K562 (cell line): ENCODE results near the gene ADPRHL1. TPM values are rescaled to one million over a fixed set of nuclear protein-coding genes. Genes with fewer than 3 reads are reported as not detected.

ENCODE experiments used
- ATAC-seq: fragments of 200-7000 bp; cut with Tn5 transposase; 3 replicates; pipeline ENCODE4 v1.9.1; 2020; ENCODE audit warnings: moderate library complexity
- BruUV-seq: library from RNA; stranded (reverse); fragments of 400-500 nt; replicated peaks from 2 replicates; lab custom pipeline; 2021; lab: Mats Ljungman, UMichigan
- CTCF ChIA-PET: fragments of 300-600 bp; formaldehyde crosslinking; extraction: SDS; loops from one replicate; lab custom pipeline; 2021; ENCODE audit warnings: low intra/inter-chr PET ratio; lab: Yijun Ruan, JAX
- POLR2A ChIA-PET: fragments of 300-600, 350-650 bp; sonication (Branson Sonifier 250); formaldehyde crosslinking; extraction: SDS; loops from one replicate; lab custom pipeline; 2021; ENCODE audit warnings: antibody characterized with exemption, inconsistent platforms; lab: Yijun Ruan, JAX
- DNase-seq, 4 experiments: peaks; one replicate each; pipeline versions ENCODE4 v3.0.0 to v3.0.0-alpha.2; 2011 to 2018; ENCODE audit warnings: low spot score in 3 of 4, mixed read lengths in 3 of 4; ENCODE audit errors: extremely low read depth in 1 of 4
- FAIRE-seq: peaks from 2 replicates; lab custom pipeline; 2011; peaks lifted over from hg19 to GRCh38; lab: Jason Lieb, UNC
- H2AFZ ChIP-seq: 2 replicates; pipeline ENCODE4 v1.6.0; 2011; ENCODE audit warnings: low read depth, low read length, control low read depth, inconsistent platforms
- H3K27ac ChIP-seq: fragments of 200-600 bp; 3 replicates; pipeline ENCODE4 v1.8.0; 2011; ENCODE audit warnings: low read depth, mild to moderate bottlenecking, control low read depth, inconsistent platforms, low read length, moderate library complexity, mixed read lengths; ENCODE audit errors: extremely low read depth
- H3K27me3 ChIP-seq, 2 experiments: fragments of 300-600 bp in 1 of 2; 2 replicates in 1 of 2; 3 replicates in 1 of 2; pipeline versions ENCODE4 v1.6.0 to v1.8.0; 2011; ENCODE audit warnings: inconsistent platforms in 2 of 2, low read length in 2 of 2, mild to moderate bottlenecking in 1 of 2, mixed read lengths in 1 of 2, moderate library complexity in 1 of 2; ENCODE audit not compliant: control insufficient read depth in 2 of 2, insufficient read depth in 2 of 2
- H3K36me3 ChIP-seq: fragments of 300-600 bp; 3 replicates; pipeline ENCODE4 v1.8.0; 2011; ENCODE audit warnings: mild to moderate bottlenecking, low read length, inconsistent platforms; ENCODE audit not compliant: control insufficient read depth, insufficient read depth
- H3K4me1 ChIP-seq, 2 experiments: fragments of 200-600 bp in 1 of 2; replicated peaks in 1 of 2; 2 replicates in 1 of 2; 3 replicates in 1 of 2; pipeline versions ENCODE4 v1.5.1 to v1.8.0; 2011; ENCODE audit warnings: inconsistent platforms in 2 of 2, low read length in 2 of 2, mild to moderate bottlenecking in 1 of 2, mixed read lengths in 1 of 2, moderate library complexity in 1 of 2; ENCODE audit not compliant: control insufficient read depth in 2 of 2, insufficient read depth in 2 of 2
- H3K4me2 ChIP-seq: 2 replicates; pipeline ENCODE4 v1.6.1; 2011; ENCODE audit warnings: low read length, control low read depth, inconsistent platforms, mixed read lengths; ENCODE audit not compliant: insufficient read depth
- H3K4me3 ChIP-seq: fragments of 200-600 bp; sonication (generic), shearing (Covaris generic); 2 replicates; pipeline ENCODE4 v1.5.1; 2016; ENCODE audit warnings: control low read depth, inconsistent platforms
- H3K79me2 ChIP-seq: fragments of 200-600 bp; 3 replicates; pipeline ENCODE4 v1.8.0; 2011; ENCODE audit warnings: low read length, inconsistent platforms; ENCODE audit not compliant: control insufficient read depth, insufficient read depth
- H3K9ac ChIP-seq, 2 experiments: 2 replicates each; pipeline versions ENCODE4 v1.6.0 to v1.6.1; 2011; ENCODE audit warnings: low read depth in 2 of 2, low read length in 2 of 2, control low read depth in 1 of 2, inconsistent platforms in 1 of 2, mild to moderate bottlenecking in 1 of 2, mixed read lengths in 1 of 2; ENCODE audit not compliant: insufficient read depth in 1 of 2
- H3K9me1 ChIP-seq: one replicate; pipeline ENCODE4 v1.6.0; 2011; ENCODE audit warnings: inconsistent platforms, mild to moderate bottlenecking, low read length, moderate library complexity; ENCODE audit not compliant: control insufficient read depth, insufficient read depth
- H3K9me3 ChIP-seq: replicated peaks from 2 replicates; pipeline ENCODE4 v1.5.1; 2011; ENCODE audit warnings: low read depth, low read length, inconsistent platforms; ENCODE audit not compliant: control insufficient read depth, insufficient read depth
- H4K20me1 ChIP-seq: replicated peaks from 2 replicates; pipeline ENCODE4 v1.6.1; 2011; ENCODE audit warnings: low read length, inconsistent platforms, mixed read lengths; ENCODE audit not compliant: control insufficient read depth, insufficient read depth
- ADNP ChIP-seq: fragments of 200-800 bp; sonication (Bioruptor generic); IDR thresholded peaks from 2 replicates; pipeline ENCODE4 v1.6.1; 2016; ENCODE audit warnings: missing genetic modification characterization, missing compliant biosample characterization
- CBFA2T3 ChIP-seq: fragments of 450-650 bp; IDR thresholded peaks from 2 replicates; pipeline ENCODE4 v1.6.1; 2017
- CREB3L1 ChIP-seq: fragments of 450-650 bp; IDR thresholded peaks from 2 replicates; pipeline ENCODE4 v1.6.1; 2014; ENCODE audit warnings: low read depth, mild to moderate bottlenecking, moderate library complexity, borderline replicate concordance
- FIP1L1 ChIP-seq: fragments of 200-400 bp; formaldehyde crosslinking; IDR thresholded peaks from 2 replicates; pipeline ENCODE4 v1.6.1; 2018; ENCODE audit warnings: mild to moderate bottlenecking, low read depth, low read length; ENCODE audit not compliant: poor library complexity, severe bottlenecking
- FOXJ3 ChIP-seq: sonication (generic); formaldehyde crosslinking; IDR thresholded peaks from 2 replicates; pipeline ENCODE4 v1.4.0; 2020; ENCODE audit warnings: mild to moderate bottlenecking, missing genetic modification reagents
- GABPB2 ChIP-seq: fragments of 250-450 bp; sonication (Bioruptor Pico); conservative IDR thresholded peaks from 2 replicates; pipeline ENCODE4 v1.5.1; 2021; ENCODE audit warnings: mild to moderate bottlenecking
- GTF3C2 ChIP-seq: IDR thresholded peaks from 3 replicates; pipeline ENCODE4 v1.6.1; 2011; ENCODE audit warnings: borderline replicate concordance, mild to moderate bottlenecking, moderate library complexity; ENCODE audit not compliant: insufficient read length; ENCODE audit errors: extremely low read depth
- HLTF ChIP-seq: fragments of 450-650 bp; IDR thresholded peaks from 2 replicates; pipeline ENCODE4 v1.6.1; 2016
- KLF6 ChIP-seq: fragments of 250-450 bp; sonication (Bioruptor Pico); IDR thresholded peaks from 2 replicates; pipeline ENCODE4 v1.4.0; 2020; ENCODE audit warnings: mild to moderate bottlenecking, moderate library complexity, borderline replicate concordance
- MECOM ChIP-seq: fragments of 250-450 bp; sonication (Bioruptor Pico); IDR thresholded peaks from 2 replicates; pipeline ENCODE4 v1.8.0; 2022; ENCODE audit warnings: inconsistent platforms
- POLR2AphosphoS5 ChIP-seq: IDR thresholded peaks from 2 replicates; pipeline ENCODE4 v1.6.1; 2011; ENCODE audit warnings: mild to moderate bottlenecking, low read depth, low read length, moderate library complexity; ENCODE audit not compliant: control insufficient read depth, insufficient read depth
- RFX5 ChIP-seq: IDR thresholded peaks from 2 replicates; pipeline ENCODE4 v1.6.1; 2011; ENCODE audit warnings: low read depth, mild to moderate bottlenecking, improper control_type of control experiment, low read length
- SMAD4 ChIP-seq: fragments of 250-450 bp; sonication (Bioruptor Pico); conservative IDR thresholded peaks from 2 replicates; pipeline ENCODE4 v1.8.0; 2021; ENCODE audit warnings: inconsistent platforms, mild to moderate bottlenecking, moderate library complexity
- THRA ChIP-seq: fragments of 450-650 bp; IDR thresholded peaks from 2 replicates; pipeline ENCODE4 v1.6.1; 2017; ENCODE audit warnings: mild to moderate bottlenecking, moderate library complexity
- ZNF408 ChIP-seq: fragments of 250-450 bp; sonication (Bioruptor Pico); IDR thresholded peaks from 2 replicates; pipeline ENCODE4 v1.4.0; 2020; ENCODE audit warnings: low read depth, mild to moderate bottlenecking, moderate library complexity
- ZNF444 ChIP-seq: fragments of 250-450 bp; sonication (Bioruptor Pico); IDR thresholded peaks from 2 replicates; pipeline ENCODE4 v1.4.0; 2020; ENCODE audit warnings: mild to moderate bottlenecking, moderate library complexity
- ZNF717 ChIP-seq: fragments of 250-450 bp; sonication (Bioruptor Pico); IDR thresholded peaks from 2 replicates; pipeline ENCODE4 v1.5.0; 2021
- ZNF830 ChIP-seq: fragments of 250-450 bp; sonication (Bioruptor Pico); IDR thresholded peaks from 2 replicates; pipeline ENCODE4 v1.5.0; 2021; ENCODE audit warnings: mild to moderate bottlenecking
- WGBS: fragments of 100-300 bp; shearing (Covaris generic); methylation state at CpG from one replicate; pipeline ENCODE4 v1.1.6; 2016; ENCODE audit warnings: low coverage, mixed read lengths; ENCODE audit not compliant: insufficient coverage; ENCODE audit errors: missing lambda C conversion rate; 5-methylcytosine and 5-hydroxymethylcytosine counted together
- in situ Hi-C: fragments of 300-500 bp; cut with MboI; formaldehyde crosslinking; loops from 4 replicates; pipeline ENCODE4 v1.15.0; 2018; ENCODE audit warnings: inconsistent platforms, mixed read lengths
- intact Hi-C: fragments of 100-400 bp; cut with micrococcal nuclease; formaldehyde crosslinking; loops from 2 replicates; pipeline ENCODE4 v1.14.2; 2022
- polyA plus RNA-seq, 8 experiments: library from polyadenylated mRNA; depleted of rRNA in 4 of 8; stranded (reverse) in 5 of 8; unstranded in 3 of 8; fragments of >200 nt; fragmentation: Nextera tagmentation in 2 of 8; fragmentation: Illumina TruSeq in 1 of 8; extraction: Ambion mirVana in 2 of 8; extraction: Trizol in 1 of 8; gene quantifications; 2 replicates each; pipeline versions ENCODE4 v1.2.1 to v1.2.3, GENCODE V29; 2011 to 2014; ENCODE audit warnings: inconsistent platforms in 1 of 8, missing spikeins in 1 of 8
- total RNA-seq, 7 experiments: library from RNA; depleted of rRNA in 6 of 7; stranded (reverse); fragments of >200 nt in 6 of 7; fragmentation: Illumina TruSeq in 2 of 7; extraction: Trizol in 2 of 7; gene quantifications; 2 replicates each; pipeline versions ENCODE4 v1.2.1 to v1.2.3, GENCODE V29; 2011 to 2021; ENCODE audit warnings: low replicate concordance in 1 of 7

ADPRHL1 gene
- total and polyA plus RNA-seq, 9 of the 15 experiments (the other 6 are each of a cell fraction or from before 2014, with no cell fraction given): 0.06 to 0.76 (median 0.37) TPM; not detected in 1

GRCh38 chr13:113460064-113460555, 6.8 kb upstream of the ADPRHL1 start:
- no peaks in the 10 kb centered on the region for H3K27me3 ChIP-seq
- no peak overlapping the region for H3K27ac ChIP-seq
- no peak overlapping the region for H3K4me2 ChIP-seq
- intact Hi-C loops: no loop called here
- no peak overlapping the region for H3K4me3 ChIP-seq
- H3K9me3 ChIP-seq: no peaks in the 10 kb centered on the region
- H3K4me1 ChIP-seq: no peaks in the 10 kb centered on the region
- ChIA-PET CTCF (interaction anchor here (1.2 kb wide), 1 partner anchor 103 kb away, joined by 4 read pairs; no protein-coding TSS in a partner anchor), POLR2A (no interaction called here)
- in situ Hi-C loops: no loop called here
- DNase-seq (no peak), ATAC-seq (no peak), FAIRE-seq (no peak)
- H3K36me3 ChIP-seq: peaks cover 59% of the 10 kb centered on the region; the same call in 2 of the 3 replicates
- BruUV-seq: no TSS peak
- 92% methylated on average over 10 of the region's 14 CpGs for WGBS
- no peaks in the 10 kb centered on the region for H3K9me1 ChIP-seq
- TF ChIP-seq ZNF830 (CRISPR knock-in tag): no peak
- TF ChIP-seq GABPB2: no peak
- TF ChIP-seq ADNP (tag): no peak
- no peak for TF ChIP-seq ZNF717 (CRISPR knock-in tag)
- TF ChIP-seq FIP1L1: no peak
- TF ChIP-seq POLR2AphosphoS5: no peak
- no peak for TF ChIP-seq CBFA2T3
- TF ChIP-seq RFX5: no peak
- TF ChIP-seq MECOM (CRISPR knock-in tag): no peak
- TF ChIP-seq GTF3C2: no peak
- no peak for TF ChIP-seq KLF6 (CRISPR knock-in tag)
- no peak for TF ChIP-seq ZNF444 (CRISPR knock-in tag)
- TF ChIP-seq ZNF408 (CRISPR knock-in tag): no peak
- TF ChIP-seq CREB3L1: no peak
- TF ChIP-seq HLTF: no peak
- TF ChIP-seq THRA: no peak
- no peak for TF ChIP-seq SMAD4
- TF ChIP-seq FOXJ3 (CRISPR knock-in tag): no peak
- 0 out of 4 replicates have a peak overlapping the region, but pooled peaks of 1 of the 2 experiments have one; percentile 26 for H3K9ac ChIP-seq
- H2AFZ ChIP-seq: no peak overlapping the region
- H3K79me2 ChIP-seq: no peaks in the 10 kb centered on the region
- no peaks in the 10 kb centered on the region for H4K20me1 ChIP-seq
